ENCODE results near the gene OPN1MW3. TPM values are rescaled to one million over a fixed set of nuclear protein-coding genes. Genes with fewer than 3 reads are reported as not detected.
"Not testable (repeated sequence)": the region's sequence is repeated elsewhere in the genome, so short reads cannot be mapped to it uniquely, and the experiment has no call there.

The OPN1MW3 gene
- total and polyA plus RNA-seq, 4 donors: not detected

- H3K4me3 ChIP-seq: no peak overlapping the region
- WGBS, 2 donors: 88 to 94% methylated on average over 18 of the region's 18 CpGs
- DNase-seq (no peak), ATAC-seq (ENCODE audit: insufficient read depth, low FRiP score) (no peak)
- no peaks in the 10 kb centered on the region for H3K36me3 ChIP-seq (ENCODE audit: control insufficient read depth in 4 of 4, insufficient read depth in 4 of 4, low read length in 4 of 4)
- H3K27me3 ChIP-seq (ENCODE audit: control insufficient read depth in 3 of 3, insufficient read depth in 3 of 3, low read length in 2 of 3): no peaks in the 10 kb centered on the region
- H3K27ac ChIP-seq (ENCODE audit: low read depth in 1 of 2, low read length in 1 of 2): no peak overlapping the region
- TF ChIP-seq CTCF (IDR thresholded peaks at IDR 0.05; ENCODE audit: control extremely low read depth, extremely low read depth): no peak
- H3K9ac ChIP-seq (ENCODE audit: insufficient read depth in 1 of 2, low read length in 2 of 2): no peak overlapping the region
- no peaks in the 10 kb centered on the region for H3K4me1 ChIP-seq (ENCODE audit: control insufficient read depth in 5 of 5, insufficient read depth in 5 of 5, low read length in 5 of 5)
- peaks cover 0 to 12% (median 0%) of the 10 kb centered on the region in 4 donors for H3K9me3 ChIP-seq (ENCODE audit: control insufficient read depth in 4 of 4, insufficient read depth in 3 of 4, low read length in 3 of 4)
Measured at GRCh38 chrX:154296731-154297130, 39.3 kb downstream of the OPN1MW3 start.

GRCh38 chrX:154298312-154298711 lies 40.9 kb downstream of the OPN1MW3 start:
- no peak for DNase-seq
- no peaks in the 10 kb centered on the region for H3K36me3 ChIP-seq (ENCODE audit: control insufficient read depth in 4 of 4, insufficient read depth in 4 of 4, low read length in 4 of 4)
- WGBS, 2 donors: 76 to 88% methylated on average over 7 of the region's 7 CpGs

GRCh38 chrX:154300816-154301215 lies 43.4 kb downstream of the OPN1MW3 start:
- DNase-seq: no peak
- ATAC-seq (ENCODE audit: insufficient read depth, low FRiP score): no peak
- no peak overlapping the region for H3K4me3 ChIP-seq
- H3K27me3 ChIP-seq (ENCODE audit: control insufficient read depth in 3 of 3, insufficient read depth in 3 of 3, low read length in 2 of 3): no peaks in the 10 kb centered on the region
- no peak overlapping the region for H3K27ac ChIP-seq (ENCODE audit: low read depth in 1 of 2, low read length in 1 of 2)
- H3K4me1 ChIP-seq (ENCODE audit: control insufficient read depth in 5 of 5, insufficient read depth in 5 of 5, low read length in 5 of 5): no peaks in the 10 kb centered on the region
- H3K36me3 ChIP-seq (ENCODE audit: control insufficient read depth in 4 of 4, insufficient read depth in 4 of 4, low read length in 4 of 4): no peaks in the 10 kb centered on the region
- no peak for TF ChIP-seq CTCF (IDR thresholded peaks at IDR 0.05; ENCODE audit: control extremely low read depth, extremely low read depth)
- WGBS, 2 donors: 78 to 84% methylated on average over 8 of the region's 8 CpGs
- H3K9ac ChIP-seq (ENCODE audit: insufficient read depth in 1 of 2, low read length in 2 of 2): no peak overlapping the region
- peaks cover 0 to 5% (median 0%) of the 10 kb centered on the region in 4 donors for H3K9me3 ChIP-seq (ENCODE audit: control insufficient read depth in 4 of 4, insufficient read depth in 3 of 4, low read length in 3 of 4)

More at GRCh38 chrX:154298312-154298711, 40.9 kb downstream of the OPN1MW3 start:
- no peak for TF ChIP-seq CTCF (IDR thresholded peaks at IDR 0.05; ENCODE audit: control extremely low read depth, extremely low read depth)
- Histone ChIP-seq H3K4me1 (ENCODE audit: control insufficient read depth in 5 of 5, insufficient read depth in 5 of 5, low read length in 5 of 5) (no peaks in the 10 kb centered on the region), H3K9ac (ENCODE audit: insufficient read depth in 1 of 2, low read length in 2 of 2) (no peak overlapping the region), H3K4me3 (no peak overlapping the region), H3K27me3 (ENCODE audit: control insufficient read depth in 3 of 3, insufficient read depth in 3 of 3, low read length in 2 of 3) (no peaks in the 10 kb centered on the region), H3K27ac (ENCODE audit: low read depth in 1 of 2, low read length in 1 of 2) (no peak overlapping the region), H3K9me3 (ENCODE audit: control insufficient read depth in 4 of 4, insufficient read depth in 3 of 4, low read length in 3 of 4) (peaks cover 0 to 12% (median 0%) of the 10 kb centered on the region in 4 donors)
- ATAC-seq (ENCODE audit: insufficient read depth, low FRiP score): no peak

GRCh38 chrX:154302998-154303397 lies 45.6 kb downstream of the OPN1MW3 start:
- H3K36me3 ChIP-seq (ENCODE audit: control insufficient read depth in 4 of 4, insufficient read depth in 4 of 4, low read length in 4 of 4); H3K4me1 ChIP-seq (ENCODE audit: control insufficient read depth in 5 of 5, insufficient read depth in 5 of 5, low read length in 5 of 5); H3K9ac ChIP-seq (ENCODE audit: insufficient read depth in 1 of 2, low read length in 2 of 2); H3K27me3 ChIP-seq (ENCODE audit: control insufficient read depth in 3 of 3, insufficient read depth in 3 of 3, low read length in 2 of 3); DNase-seq; ATAC-seq (ENCODE audit: insufficient read depth, low FRiP score); H3K9me3 ChIP-seq (ENCODE audit: control insufficient read depth in 4 of 4, insufficient read depth in 3 of 4, low read length in 3 of 4); H3K27ac ChIP-seq (ENCODE audit: low read depth in 1 of 2, low read length in 1 of 2); H3K4me3 ChIP-seq: not testable (repeated sequence)
- WGBS, 2 donors: 83 to 85% methylated on average over 7 of the region's 7 CpGs
